A549 (cell line): ENCODE measurements around the gene CDK5RAP2. TPM values are rescaled to one million over a fixed set of nuclear protein-coding genes. Genes with fewer than 3 reads are reported as not detected.

Source experiments
- ATAC-seq, 2 experiments: fragments of 200-7000 bp in 1 of 2; fragments of >200 bp in 1 of 2; cut with Nextera tagmentation in 1 of 2; cut with Tn5 transposase in 1 of 2; 3 replicates each; pipeline versions ENCODE4 v1.8.0 to v1.9.1; 2018 to 2020; ENCODE audit warnings: mild to moderate bottlenecking in 1 of 2, moderate library complexity in 1 of 2
- CTCF ChIA-PET: fragments of 300-600 bp; sonication (Branson Sonifier 250); formaldehyde crosslinking; extraction: SDS; loops from one replicate; lab custom pipeline; 2021; ENCODE audit warnings: antibody characterized with exemption, inconsistent platforms; lab: Yijun Ruan, JAX
- POLR2A ChIA-PET: fragments of 350-600 bp; formaldehyde crosslinking; extraction: SDS; loops from one replicate; lab custom pipeline; 2021; ENCODE audit warnings: antibody characterized with exemption, inconsistent platforms; lab: Yijun Ruan, JAX
- DNase-seq, 2 experiments: peaks; one replicate each; pipeline versions ENCODE4 v3.0.0 to v3.0.0-alpha.2; 2011 to 2016; ENCODE audit warnings: low read depth in 1 of 2, low spot score in 1 of 2
- FAIRE-seq: peaks from 2 replicates; lab custom pipeline; 2011; peaks lifted over from hg19 to GRCh38; lab: Jason Lieb, UNC
- H3K27ac ChIP-seq, 2 experiments: fragments of >200 bp; sonication (Bioruptor Twin); formaldehyde crosslinking; 3 replicates each; pipeline ENCODE4 v1.5.1; 2016 to 2017
- H3K4me1 ChIP-seq: fragments of >200 bp; sonication (Bioruptor Twin); formaldehyde crosslinking; 3 replicates; pipeline ENCODE4 v1.6.1; 2016
- H3K4me2 ChIP-seq: fragments of >200 bp; sonication (Bioruptor Twin); formaldehyde crosslinking; 3 replicates; pipeline ENCODE4 v1.6.1; 2016
- H3K4me3 ChIP-seq: fragments of >200 bp; sonication (Bioruptor Twin); formaldehyde crosslinking; 3 replicates; pipeline ENCODE4 v1.5.1; 2016
- H3K9me3 ChIP-seq: fragments of >200 bp; sonication (Bioruptor Twin); formaldehyde crosslinking; 3 replicates; pipeline ENCODE4 v1.6.1; 2016
- BHLHE40 ChIP-seq: IDR thresholded peaks from 2 replicates; pipeline ENCODE4 v1.6.1; 2012; ENCODE audit warnings: low read depth, low read length, inconsistent platforms
- CBX8 ChIP-seq: fragments of 200-600 bp; sonication (generic); IDR thresholded peaks from 2 replicates; pipeline ENCODE4 v1.6.1; 2016
- CEBPB ChIP-seq, 2 experiments: fragments of >200 bp in 1 of 2; sonication (Bioruptor Twin) in 1 of 2; formaldehyde crosslinking in 1 of 2; IDR thresholded peaks; 2 replicates each; pipeline ENCODE4 v1.6.1; 2012 to 2016
- CHD4 ChIP-seq: fragments of 200-600 bp; sonication (generic); IDR thresholded peaks from 2 replicates; pipeline ENCODE4 v1.6.1; 2016; ENCODE audit warnings: antibody characterized with exemption, mild to moderate bottlenecking, borderline replicate concordance
- ELK1 ChIP-seq: fragments of 150-350 bp; IDR thresholded peaks from 2 replicates; pipeline ENCODE4 v1.6.1; 2014; ENCODE audit warnings: low read depth, mild to moderate bottlenecking, low read length
- EP300 ChIP-seq, 2 experiments: fragments of >200 bp; sonication (Bioruptor Twin); formaldehyde crosslinking; IDR thresholded peaks; 2 replicates in 1 of 2; 3 replicates in 1 of 2; pipeline ENCODE4 v1.6.1; 2016 to 2017
- FOSB ChIP-seq: fragments of 250-450 bp; sonication (Bioruptor Pico); IDR thresholded peaks from 2 replicates; pipeline ENCODE4 v1.5.0; 2020; ENCODE audit warnings: mild to moderate bottlenecking, moderate library complexity
- FOXS1 ChIP-seq: fragments of 250-450 bp; sonication (Bioruptor Pico); IDR thresholded peaks from 2 replicates; pipeline ENCODE4 v1.5.0; 2020; ENCODE audit warnings: mild to moderate bottlenecking, moderate library complexity
- GATA3 ChIP-seq: IDR thresholded peaks from 2 replicates; pipeline ENCODE4 v1.6.1; 2012; ENCODE audit warnings: borderline replicate concordance
- HDAC2 ChIP-seq: fragments of 200-600 bp; sonication (generic); IDR thresholded peaks from 2 replicates; pipeline ENCODE4 v1.6.1; 2016
- HEYL ChIP-seq: fragments of 250-450 bp; sonication (Bioruptor Pico); IDR thresholded peaks from 2 replicates; pipeline ENCODE4 v1.8.0; 2021; ENCODE audit warnings: mild to moderate bottlenecking, moderate library complexity
- HOXA7 ChIP-seq: fragments of 250-450 bp; sonication (Bioruptor Pico); IDR thresholded peaks from 2 replicates; pipeline ENCODE4 v1.5.0; 2020; ENCODE audit warnings: mild to moderate bottlenecking, moderate library complexity
- HOXB13 ChIP-seq: fragments of 250-450 bp; sonication (Bioruptor Pico); IDR thresholded peaks from 2 replicates; pipeline ENCODE4 v1.5.0; 2020; ENCODE audit warnings: low read depth, mild to moderate bottlenecking, moderate library complexity
- HOXB5 ChIP-seq: fragments of 250-450 bp; sonication (Bioruptor Pico); IDR thresholded peaks from 2 replicates; pipeline ENCODE4 v1.5.0; 2020; ENCODE audit warnings: mild to moderate bottlenecking, moderate library complexity
- JUNB ChIP-seq: fragments of >200 bp; sonication (Bioruptor Twin); formaldehyde crosslinking; IDR thresholded peaks from 2 replicates; pipeline ENCODE4 v1.6.1; 2016
- KDM5A ChIP-seq: fragments of 200-600 bp; sonication (generic); IDR thresholded peaks from 2 replicates; pipeline ENCODE4 v1.6.1; 2016; ENCODE audit warnings: antibody characterized with exemption, mild to moderate bottlenecking
- NFE2L2 ChIP-seq: fragments of 150-350 bp; conservative IDR thresholded peaks from 2 replicates; pipeline ENCODE4 v1.6.1; 2014; ENCODE audit warnings: low read length
- NPAS2 ChIP-seq: fragments of 250-450 bp; sonication (Bioruptor Pico); IDR thresholded peaks from 2 replicates; pipeline ENCODE4 v1.8.0; 2022; ENCODE audit warnings: mild to moderate bottlenecking, moderate library complexity, borderline replicate concordance
- POLR2AphosphoS2 ChIP-seq: conservative IDR thresholded peaks from 2 replicates; pipeline ENCODE4 v1.6.1; 2012; ENCODE audit warnings: low read length, improper control_type of control experiment, inconsistent platforms
- RAD21 ChIP-seq, 2 experiments: fragments of >200 bp in 1 of 2; sonication (Bioruptor Twin) in 1 of 2; formaldehyde crosslinking in 1 of 2; IDR thresholded peaks in 1 of 2; conservative IDR thresholded peaks in 1 of 2; 2 replicates in 1 of 2; 3 replicates in 1 of 2; pipeline ENCODE4 v1.6.1; 2012 to 2018; ENCODE audit warnings: inconsistent platforms in 1 of 2
- SMC3 ChIP-seq: fragments of >200 bp; sonication (Bioruptor Twin); formaldehyde crosslinking; IDR thresholded peaks from 3 replicates; pipeline ENCODE4 v1.6.1; 2018; ENCODE audit warnings: inconsistent platforms
- SREBF2 ChIP-seq: fragments of 450-650 bp; IDR thresholded peaks from 2 replicates; pipeline ENCODE4 v1.6.1; 2014; ENCODE audit warnings: mild to moderate bottlenecking, moderate library complexity
- TFCP2L1 ChIP-seq: fragments of 250-450 bp; sonication (Bioruptor Pico); IDR thresholded peaks from 2 replicates; pipeline ENCODE4 v1.5.0; 2021; ENCODE audit warnings: mild to moderate bottlenecking
- ZC3H11A ChIP-seq: fragments of 450-650 bp; IDR thresholded peaks from 2 replicates; pipeline ENCODE4 v1.6.1; 2014; ENCODE audit warnings: antibody characterized with exemption, mild to moderate bottlenecking
- WGBS: methylation state at CpG from one replicate; pipeline ENCODE4 v1.1.6; 2017; ENCODE audit errors: missing lambda C conversion rate; 5-methylcytosine and 5-hydroxymethylcytosine counted together
- polyA plus RNA-seq, 4 experiments: library from polyadenylated mRNA; depleted of rRNA in 3 of 4; stranded (reverse); fragments of >200 nt; fragmentation: RNase III in 1 of 4; extraction: RNeasy Plus Mini Kit Qiagen cat#74134 plus additional on column Dnase treatment in 1 of 4; gene quantifications; 2 replicates in 3 of 4; 3 replicates in 1 of 4; pipeline ENCODE4 v1.2.3, GENCODE V29; 2011 to 2017
- TF ChIP-seq, protein P1 (sequence below): fragments of >200 bp; sonication (Bioruptor Twin); formaldehyde crosslinking; IDR thresholded peaks from 3 replicates; pipeline ENCODE4 v1.5.1; 2016
- TF ChIP-seq, protein P2 (sequence below): fragments of >200 bp; sonication (Bioruptor Twin); formaldehyde crosslinking; IDR thresholded peaks from 3 replicates; pipeline ENCODE4 v1.6.1; 2016

The CDK5RAP2 gene
- polyA plus RNA-seq, 2 of the 4 experiments (the other 2 are of a cell fraction), result 29.1 to 44.6 TPM

DNA sequence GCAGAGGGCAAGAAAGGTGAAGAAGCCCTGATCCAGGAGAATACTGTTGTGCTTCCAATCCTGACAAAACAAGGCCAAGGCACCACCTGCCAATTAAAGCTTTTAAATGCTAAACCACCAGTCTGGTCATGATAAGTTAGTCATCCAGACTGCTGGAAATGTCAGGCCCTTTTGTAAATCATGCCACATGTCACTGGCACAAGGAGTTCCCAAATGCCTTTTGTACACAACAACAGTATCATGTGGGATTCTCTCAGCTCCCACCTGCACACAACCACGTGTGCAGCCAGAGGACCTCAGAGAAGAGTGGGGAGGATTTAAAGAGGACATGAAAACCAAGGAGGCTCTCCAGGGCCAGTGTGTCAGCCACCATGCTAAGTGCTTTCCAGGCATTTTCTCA is 99.3 kb downstream of the CDK5RAP2 start:
- no peak for DNase-seq
- H3K27ac ChIP-seq, result peak overlapping the region in 1 of 2 experiments; percentile 13; a peak in 1 of 6 replicates
- H3K4me2 ChIP-seq, result no peak overlapping the region
- CTCF ChIA-PET, result interaction anchor here (0.7 kb wide), 1 partner anchor 17 kb away, joined by 3 read pairs; no protein-coding TSS in a partner anchor
- no peak for ATAC-seq
- no peak for FAIRE-seq
- WGBS, result 43% methylated on average over 1 of the region's 1 CpG
- peaks cover 30% of the 10 kb centered on the region for H3K4me1 ChIP-seq
- POLR2A ChIA-PET, result no interaction called here
- TF ChIP-seq POLR2AphosphoS2, result no peak
- no peak for TF ChIP-seq CEBPB (IDR thresholded peaks at IDR 0.05)
- no peak for TF ChIP-seq JUNB
- no peak for TF ChIP-seq KDM5A
- TF ChIP-seq CHD4, result no peak
- TF ChIP-seq HDAC2, result no peak
- no peak for TF ChIP-seq FOSB (CRISPR knock-in tag)
- TF ChIP-seq HEYL (CRISPR knock-in tag), result no peak
- TF ChIP-seq FOXS1 (CRISPR knock-in tag), result no peak
- no peak overlapping the region for H3K4me3 ChIP-seq
- no peaks in the 10 kb centered on the region for H3K9me3 ChIP-seq

DNA sequence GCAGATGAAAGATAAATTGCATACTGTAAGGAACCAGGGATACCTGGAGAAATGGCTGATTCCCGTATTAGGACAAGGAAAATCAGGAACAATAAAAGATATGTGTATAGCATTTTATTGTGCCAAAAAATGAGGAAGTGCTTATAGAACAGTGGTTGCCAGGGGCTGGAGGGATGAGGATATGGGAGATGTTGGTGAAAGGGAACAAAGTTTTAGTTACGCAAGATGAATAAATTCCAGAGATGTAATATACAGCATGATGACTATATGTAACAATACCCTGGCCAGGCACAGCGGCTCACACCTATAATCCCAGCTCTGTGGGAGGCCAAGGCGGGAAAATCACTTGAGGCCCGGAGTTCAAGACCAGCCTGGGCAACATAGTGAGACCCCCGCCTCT is 101.8 kb downstream of the CDK5RAP2 start:
- H3K9me3 ChIP-seq, result no peaks in the 10 kb centered on the region
- POLR2A ChIA-PET, result no interaction called here
- no peak overlapping the region for H3K4me3 ChIP-seq
- no peak for TF ChIP-seq NFE2L2
- no peak for TF ChIP-seq CHD4
- TF ChIP-seq CBX8, result no peak
- peak; percentile 6 to 18; a peak in 2 of 4 replicates for TF ChIP-seq CEBPB (IDR thresholded peaks at IDR 0.05)
- CTCF ChIA-PET, result interaction anchor here (0.5 to 2.4 kb wide), 26 partner anchors 9 to 919 kb away, joined by 3 to 15 read pairs (median 5); no protein-coding TSS in a partner anchor
- peak overlapping the region; percentile 56 for H3K4me2 ChIP-seq
- FAIRE-seq (no peak), DNase-seq (peak in 1 of 2 experiments; percentile 16), ATAC-seq (peak; percentile 16 to 53; a peak in 3 of 6 replicates)
- peaks cover 30% of the 10 kb centered on the region for H3K4me1 ChIP-seq
- peak overlapping the region; percentile 63 to 78 for H3K27ac ChIP-seq
- WGBS, result 76% methylated on average over 6 of the region's 6 CpGs

DNA sequence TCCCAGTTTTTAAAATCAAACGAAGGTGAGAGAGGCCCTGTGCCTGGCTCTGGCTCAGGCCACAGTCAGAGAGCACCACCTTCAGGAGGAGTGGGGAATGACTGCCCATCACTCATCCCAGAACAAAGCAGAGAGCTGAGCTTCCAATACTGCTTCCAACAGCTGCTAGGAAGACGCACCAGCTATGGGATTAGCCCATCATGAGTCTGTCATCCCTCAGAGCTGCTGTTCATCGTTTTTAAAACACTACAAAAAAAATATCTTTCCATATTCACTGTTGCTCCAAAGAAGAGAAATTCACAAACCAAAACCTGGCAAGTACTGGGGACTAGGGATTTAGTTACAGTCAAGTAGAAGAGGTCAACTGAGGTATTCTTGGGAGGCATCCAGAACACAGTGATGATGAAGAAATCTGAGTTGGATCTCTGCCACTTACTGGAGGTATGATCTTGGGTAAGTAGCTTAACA is 102.4 kb downstream of the CDK5RAP2 start:
- no peaks in the 10 kb centered on the region for H3K9me3 ChIP-seq
- peak; percentile 90 to 97 for ATAC-seq
- peak overlapping the region; percentile 63 to 78; a peak in 5 of 6 replicates for H3K27ac ChIP-seq
- peaks cover 30% of the 10 kb centered on the region for H3K4me1 ChIP-seq
- ChIA-PET CTCF (interaction anchor here (0.5 to 2.4 kb wide), 62 partner anchors 8 to 1668 kb away, joined by 3 to 15 read pairs (median 3); no protein-coding TSS in a partner anchor), POLR2A (no interaction called here)
- TF ChIP-seq GATA3 (no peak), RAD21 (conservative IDR thresholded peaks at IDR 0.05 in 1 of 2, IDR thresholded peaks at IDR 0.05 in 1 of 2) (peak; percentile 84 to 85), HDAC2 (no peak), ELK1 (no peak), HEYL (CRISPR knock-in tag) (no peak), EP300 (IDR thresholded peaks at IDR 0.05) (no peak), HOXB5 (peak; percentile 85), ZC3H11A (no peak), HOXB13 (no peak), BHLHE40 (no peak), SREBF2 (no peak), FOXS1 (CRISPR knock-in tag) (no peak), HOXA7 (CRISPR knock-in tag) (no peak), NPAS2 (CRISPR knock-in tag) (no peak), CBX8 (no peak), FOSB (CRISPR knock-in tag) (no peak), TFCP2L1 (CRISPR knock-in tag) (no peak), SMC3 (peak; percentile 51)
- TF ChIP-seq, protein P1, sequence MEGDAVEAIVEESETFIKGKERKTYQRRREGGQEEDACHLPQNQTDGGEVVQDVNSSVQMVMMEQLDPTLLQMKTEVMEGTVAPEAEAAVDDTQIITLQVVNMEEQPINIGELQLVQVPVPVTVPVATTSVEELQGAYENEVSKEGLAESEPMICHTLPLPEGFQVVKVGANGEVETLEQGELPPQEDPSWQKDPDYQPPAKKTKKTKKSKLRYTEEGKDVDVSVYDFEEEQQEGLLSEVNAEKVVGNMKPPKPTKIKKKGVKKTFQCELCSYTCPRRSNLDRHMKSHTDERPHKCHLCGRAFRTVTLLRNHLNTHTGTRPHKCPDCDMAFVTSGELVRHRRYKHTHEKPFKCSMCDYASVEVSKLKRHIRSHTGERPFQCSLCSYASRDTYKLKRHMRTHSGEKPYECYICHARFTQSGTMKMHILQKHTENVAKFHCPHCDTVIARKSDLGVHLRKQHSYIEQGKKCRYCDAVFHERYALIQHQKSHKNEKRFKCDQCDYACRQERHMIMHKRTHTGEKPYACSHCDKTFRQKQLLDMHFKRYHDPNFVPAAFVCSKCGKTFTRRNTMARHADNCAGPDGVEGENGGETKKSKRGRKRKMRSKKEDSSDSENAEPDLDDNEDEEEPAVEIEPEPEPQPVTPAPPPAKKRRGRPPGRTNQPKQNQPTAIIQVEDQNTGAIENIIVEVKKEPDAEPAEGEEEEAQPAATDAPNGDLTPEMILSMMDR, result peak; percentile 83
- TF ChIP-seq, protein P2, sequence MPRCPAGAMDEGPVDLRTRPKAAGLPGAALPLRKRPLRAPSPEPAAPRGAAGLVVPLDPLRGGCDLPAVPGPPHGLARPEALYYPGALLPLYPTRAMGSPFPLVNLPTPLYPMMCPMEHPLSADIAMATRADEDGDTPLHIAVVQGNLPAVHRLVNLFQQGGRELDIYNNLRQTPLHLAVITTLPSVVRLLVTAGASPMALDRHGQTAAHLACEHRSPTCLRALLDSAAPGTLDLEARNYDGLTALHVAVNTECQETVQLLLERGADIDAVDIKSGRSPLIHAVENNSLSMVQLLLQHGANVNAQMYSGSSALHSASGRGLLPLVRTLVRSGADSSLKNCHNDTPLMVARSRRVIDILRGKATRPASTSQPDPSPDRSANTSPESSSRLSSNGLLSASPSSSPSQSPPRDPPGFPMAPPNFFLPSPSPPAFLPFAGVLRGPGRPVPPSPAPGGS, result no peak
- FAIRE-seq, result no peak
- 20% methylated on average over 3 of the region's 3 CpGs for WGBS
- DNase-seq, result peak; percentile 54 to 63
- no peak overlapping the region for H3K4me3 ChIP-seq
- H3K4me2 ChIP-seq, result peak overlapping the region; percentile 56
